SH-SY5Y (cell line): ENCODE measurements around the gene ITPK1.

Source experiments
- GATA2 ChIP-seq: IDR thresholded peaks from 2 replicates; pipeline ENCODE4 v1.6.1; 2011; ENCODE audit warnings: mild to moderate bottlenecking, low read depth, low read length
- GATA3 ChIP-seq: IDR thresholded peaks from 2 replicates; pipeline ENCODE4 v1.6.1; 2011; ENCODE audit warnings: low read depth, mild to moderate bottlenecking, low read length, moderate library complexity

- TF ChIP-seq GATA2 (no peak; the same call in 1 of the 2 replicates), GATA3 (no peak)
Measured at GRCh38 chr14:92930737-92931602, 184.8 kb downstream of the ITPK1 start.
